GM23338 (cell line): Measurements from ENCODE around the gene ZBTB34. TPM values are rescaled to one million over a fixed set of nuclear protein-coding genes. Genes with fewer than 3 reads are reported as not detected.

Experiments used
- ATAC-seq: fragments of 200-7000 bp; cut with Tn5 transposase; 3 replicates; pipeline ENCODE4 v1.9.1; 2020
- DNase-seq: peaks from one replicate; pipeline ENCODE4 v3.0.0-alpha.2; 2015; ENCODE audit warnings: low spot score
- H2AFZ ChIP-seq: fragments of 200-600 bp; sonication (generic); 2 replicates; pipeline ENCODE4 v1.8.0; 2016; ENCODE audit warnings: antibody characterized with exemption, mild to moderate bottlenecking, moderate library complexity
- H3F3A ChIP-seq: fragments of 200-600 bp; sonication (generic); replicated peaks from 2 replicates; pipeline ENCODE4 v1.8.0; 2017; ENCODE audit warnings: antibody characterized with exemption, mixed run types, low read depth
- H3K27ac ChIP-seq: fragments of 200-600 bp; sonication (generic); 2 replicates; pipeline ENCODE4 v1.6.1; 2016; ENCODE audit warnings: low read depth
- H3K27me3 ChIP-seq: fragments of 200-600 bp; sonication (generic); 2 replicates; pipeline ENCODE4 v1.8.0; 2016; ENCODE audit warnings: mild to moderate bottlenecking, mixed run types, moderate library complexity; ENCODE audit not compliant: insufficient read depth
- H3K36me3 ChIP-seq: fragments of 200-600 bp; sonication (generic); 2 replicates; pipeline ENCODE4 v1.8.0; 2016; ENCODE audit warnings: mild to moderate bottlenecking; ENCODE audit not compliant: insufficient read depth
- H3K4me1 ChIP-seq: fragments of 200-600 bp; sonication (generic); 2 replicates; pipeline ENCODE4 v1.8.0; 2016; ENCODE audit warnings: mild to moderate bottlenecking, moderate library complexity; ENCODE audit not compliant: insufficient read depth
- H3K4me2 ChIP-seq: fragments of 200-600 bp; sonication (generic); 2 replicates; pipeline ENCODE4 v1.7.1; 2017; ENCODE audit warnings: mixed run types
- H3K4me3 ChIP-seq: fragments of 200-600 bp; sonication (generic); 2 replicates; pipeline ENCODE4 v1.6.1; 2016; ENCODE audit warnings: mixed run types
- H3K79me2 ChIP-seq: fragments of 200-600 bp; sonication (generic); replicated peaks from 2 replicates; pipeline ENCODE4 v1.8.0; 2017; ENCODE audit warnings: mild to moderate bottlenecking; ENCODE audit not compliant: insufficient read depth
- H3K9me2 ChIP-seq: fragments of 200-600 bp; sonication (generic); 2 replicates; pipeline ENCODE4 v1.8.0; 2017; ENCODE audit not compliant: insufficient read depth
- H4K20me1 ChIP-seq: fragments of 200-600 bp; sonication (generic); replicated peaks from 2 replicates; pipeline ENCODE4 v1.8.0; 2017; ENCODE audit warnings: mild to moderate bottlenecking; ENCODE audit not compliant: insufficient read depth
- H3K27ac Mint-ChIP-seq: 2 replicates; pipeline ENCODE4 v1.8.0; 2020; ENCODE audit warnings: inconsistent platforms, mild to moderate bottlenecking, moderate library complexity, mixed read lengths
- H3K27me3 Mint-ChIP-seq: 3 replicates; pipeline ENCODE4 v1.8.0; 2022; ENCODE audit warnings: low read depth, mild to moderate bottlenecking, moderate library complexity, mixed read lengths, inconsistent platforms; ENCODE audit not compliant: insufficient read depth, poor library complexity
- H3K36me3 Mint-ChIP-seq: 3 replicates; pipeline ENCODE4 v1.8.0; 2021; ENCODE audit warnings: low read depth, mild to moderate bottlenecking, inconsistent platforms, moderate library complexity, mixed read lengths
- H3K4me1 Mint-ChIP-seq: 3 replicates; pipeline ENCODE4 v1.8.0; 2020; ENCODE audit warnings: mild to moderate bottlenecking, inconsistent platforms, mixed read lengths
- H3K4me3 Mint-ChIP-seq: 3 replicates; pipeline ENCODE4 v1.8.0; 2021; ENCODE audit warnings: moderate library complexity, mild to moderate bottlenecking, inconsistent platforms, mixed read lengths
- H3K9me3 Mint-ChIP-seq: 3 replicates; pipeline ENCODE4 v1.8.0; 2020; ENCODE audit warnings: moderate library complexity, mild to moderate bottlenecking, inconsistent platforms, mixed read lengths
- CREB1 ChIP-seq: fragments of 250-450 bp; sonication (Bioruptor Pico); IDR thresholded peaks from 2 replicates; pipeline ENCODE4 v1.5.0; 2020; ENCODE audit warnings: low read depth, mild to moderate bottlenecking, moderate library complexity
- EZH2 ChIP-seq: fragments of 200-600 bp; sonication (generic); IDR thresholded peaks from one replicate; pipeline ENCODE4 v1.8.0; 2017; ENCODE audit warnings: antibody characterized with exemption, mild to moderate bottlenecking, low read depth; ENCODE audit not compliant: unreplicated experiment
- EZH2phosphoT487 ChIP-seq: fragments of 200-600 bp; sonication (generic); IDR thresholded peaks from one replicate; pipeline ENCODE4 v1.8.1; 2018; ENCODE audit warnings: antibody characterized with exemption; ENCODE audit not compliant: unreplicated experiment
- JUNB ChIP-seq: IDR thresholded peaks from one replicate; pipeline ENCODE4 v1.6.1; 2016; ENCODE audit warnings: antibody characterized with exemption; ENCODE audit not compliant: unreplicated experiment
- NANOG ChIP-seq: IDR thresholded peaks from 2 replicates; pipeline ENCODE4 v1.6.1; 2016; ENCODE audit warnings: antibody characterized with exemption, borderline replicate concordance
- POLR2AphosphoS5 ChIP-seq: IDR thresholded peaks from 2 replicates; pipeline ENCODE4 v1.6.1; 2016; ENCODE audit warnings: antibody characterized with exemption, low read depth
- REST ChIP-seq: IDR thresholded peaks from one replicate; pipeline ENCODE4 v1.6.1; 2018; ENCODE audit warnings: antibody characterized with exemption; ENCODE audit not compliant: unreplicated experiment
- STAT1 ChIP-seq: IDR thresholded peaks from one replicate; pipeline ENCODE4 v1.6.1; 2016; ENCODE audit warnings: antibody characterized with exemption; ENCODE audit not compliant: unreplicated experiment
- ZNF114 ChIP-seq: fragments of 250-450 bp; sonication (Bioruptor Pico); IDR thresholded peaks from 2 replicates; pipeline ENCODE4 v1.5.0; 2020; ENCODE audit warnings: mild to moderate bottlenecking, moderate library complexity
- ZNF331 ChIP-seq: fragments of 250-450 bp; sonication (Bioruptor Pico); IDR thresholded peaks from 2 replicates; pipeline ENCODE4 v1.5.0; 2020; ENCODE audit warnings: low read depth, mild to moderate bottlenecking, moderate library complexity
- ZNF462 ChIP-seq: fragments of 250-450 bp; sonication (Bioruptor Pico); IDR thresholded peaks from 2 replicates; pipeline ENCODE4 v1.5.0; 2020; ENCODE audit warnings: mild to moderate bottlenecking, moderate library complexity
- polyA plus RNA-seq: library from polyadenylated mRNA; unstranded; fragments of >200 nt; fragmentation: Nextera tagmentation; extraction: Ambion mirVana; gene quantifications from 2 replicates; pipeline ENCODE4 v1.2.1, GENCODE V29; 2016
- total RNA-seq: library from RNA; depleted of rRNA; stranded (reverse); fragments of >200 nt; shearing (Covaris generic); gene quantifications from 2 replicates; pipeline ENCODE4 v1.2.3, GENCODE V29; 2014
- TF ChIP-seq, protein P1 (sequence below), 2 experiments: fragments of 200-600 bp in 1 of 2; sonication (generic) in 1 of 2; conservative IDR thresholded peaks; 2 replicates each; pipeline versions ENCODE4 v1.5.1 to v1.6.1; 2016 to 2017; ENCODE audit warnings: antibody characterized with exemption in 2 of 2, low read depth in 2 of 2, mild to moderate bottlenecking in 2 of 2, moderate library complexity in 1 of 2
- TF ChIP-seq, protein P2 (sequence below): IDR thresholded peaks from 2 replicates; pipeline ENCODE4 v1.6.1; 2016; ENCODE audit warnings: antibody characterized with exemption

ZBTB34 gene
- total and polyA plus RNA-seq, 2 experiments from 2014 or later: 6.4 to 21.9 TPM

DNA sequence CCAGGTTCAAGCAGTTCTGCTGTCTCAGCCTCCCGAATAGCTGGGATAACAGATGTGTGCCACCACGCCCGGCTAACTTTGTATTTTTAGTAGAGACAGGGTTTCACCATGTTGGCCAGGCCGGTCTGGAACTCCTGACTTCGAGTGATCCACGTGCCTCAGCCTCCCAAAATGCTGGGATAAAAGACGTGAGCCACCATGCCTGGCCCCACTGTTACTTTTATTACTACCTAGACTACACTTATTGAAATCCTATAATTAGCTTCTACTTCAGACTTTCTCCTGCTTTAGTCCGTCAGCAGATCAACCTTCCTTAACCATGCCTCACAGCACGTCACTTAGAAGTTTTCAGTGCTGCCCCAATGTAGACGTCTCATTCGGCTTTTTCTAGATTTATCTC lies 47.4 kb upstream of the ZBTB34 start (continued):
- no peak for TF ChIP-seq ZNF462 (CRISPR knock-in tag)

DNA sequence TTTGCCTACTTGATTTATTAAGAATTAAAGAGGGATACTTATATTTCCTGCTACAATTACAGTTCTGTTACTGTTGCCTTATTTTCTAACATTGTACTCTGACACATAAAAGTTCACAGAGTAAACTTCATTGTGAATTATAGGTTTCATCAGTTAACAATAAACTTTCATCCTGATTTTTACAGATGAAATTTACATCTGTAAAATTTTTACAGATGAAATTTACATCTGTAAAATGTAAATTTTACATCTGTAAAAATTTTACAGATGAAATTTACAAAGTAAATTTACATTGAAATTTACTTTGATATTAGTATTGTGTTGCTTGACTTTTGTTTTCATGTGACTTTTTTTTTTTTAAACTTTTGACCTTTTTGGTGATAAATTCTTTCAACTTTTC lies 46.3 kb upstream of the ZBTB34 start:
- Histone ChIP-seq H3F3A (no peaks in the 10 kb centered on the region), H2AFZ (no peak overlapping the region), H3K4me3 (no peak overlapping the region), H3K36me3 (peaks cover 10% of the 10 kb centered on the region; the same call in 1 of the 2 replicates), H3K27me3 (no peaks in the 10 kb centered on the region), H3K4me1 (no peaks in the 10 kb centered on the region), H3K9me2 (no peaks in the 10 kb centered on the region), H4K20me1 (no peaks in the 10 kb centered on the region; the same call in none of the 2 replicates), H3K79me2 (peaks cover 82% of the 10 kb centered on the region), H3K4me2 (no peak overlapping the region), H3K27ac (no peak overlapping the region)
- Mint-ChIP-seq H3K36me3 (peaks cover 68% of the 10 kb centered on the region), H3K27me3 (peaks cover 9% of the 10 kb centered on the region), H3K9me3 (peaks cover 22% of the 10 kb centered on the region), H3K27ac (no peak overlapping the region), H3K4me3 (no peak overlapping the region), H3K4me1 (no peaks in the 10 kb centered on the region)
- no peak for DNase-seq
- ATAC-seq: no peak
- TF ChIP-seq ZNF331: no peak
- TF ChIP-seq POLR2AphosphoS5: no peak
- TF ChIP-seq CREB1 (CRISPR knock-in tag): no peak
- no peak for TF ChIP-seq EZH2
- no peak for TF ChIP-seq NANOG
- TF ChIP-seq, protein P1, sequence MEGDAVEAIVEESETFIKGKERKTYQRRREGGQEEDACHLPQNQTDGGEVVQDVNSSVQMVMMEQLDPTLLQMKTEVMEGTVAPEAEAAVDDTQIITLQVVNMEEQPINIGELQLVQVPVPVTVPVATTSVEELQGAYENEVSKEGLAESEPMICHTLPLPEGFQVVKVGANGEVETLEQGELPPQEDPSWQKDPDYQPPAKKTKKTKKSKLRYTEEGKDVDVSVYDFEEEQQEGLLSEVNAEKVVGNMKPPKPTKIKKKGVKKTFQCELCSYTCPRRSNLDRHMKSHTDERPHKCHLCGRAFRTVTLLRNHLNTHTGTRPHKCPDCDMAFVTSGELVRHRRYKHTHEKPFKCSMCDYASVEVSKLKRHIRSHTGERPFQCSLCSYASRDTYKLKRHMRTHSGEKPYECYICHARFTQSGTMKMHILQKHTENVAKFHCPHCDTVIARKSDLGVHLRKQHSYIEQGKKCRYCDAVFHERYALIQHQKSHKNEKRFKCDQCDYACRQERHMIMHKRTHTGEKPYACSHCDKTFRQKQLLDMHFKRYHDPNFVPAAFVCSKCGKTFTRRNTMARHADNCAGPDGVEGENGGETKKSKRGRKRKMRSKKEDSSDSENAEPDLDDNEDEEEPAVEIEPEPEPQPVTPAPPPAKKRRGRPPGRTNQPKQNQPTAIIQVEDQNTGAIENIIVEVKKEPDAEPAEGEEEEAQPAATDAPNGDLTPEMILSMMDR (conservative IDR thresholded peaks at IDR 0.05; ENCODE audit: low read depth in 2 of 2): no peak
- no peak for TF ChIP-seq ZNF114 (CRISPR knock-in tag)
- no peak for TF ChIP-seq REST
- TF ChIP-seq EZH2phosphoT487: no peak
- TF ChIP-seq, protein P2, sequence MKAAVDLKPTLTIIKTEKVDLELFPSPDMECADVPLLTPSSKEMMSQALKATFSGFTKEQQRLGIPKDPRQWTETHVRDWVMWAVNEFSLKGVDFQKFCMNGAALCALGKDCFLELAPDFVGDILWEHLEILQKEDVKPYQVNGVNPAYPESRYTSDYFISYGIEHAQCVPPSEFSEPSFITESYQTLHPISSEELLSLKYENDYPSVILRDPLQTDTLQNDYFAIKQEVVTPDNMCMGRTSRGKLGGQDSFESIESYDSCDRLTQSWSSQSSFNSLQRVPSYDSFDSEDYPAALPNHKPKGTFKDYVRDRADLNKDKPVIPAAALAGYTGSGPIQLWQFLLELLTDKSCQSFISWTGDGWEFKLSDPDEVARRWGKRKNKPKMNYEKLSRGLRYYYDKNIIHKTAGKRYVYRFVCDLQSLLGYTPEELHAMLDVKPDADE: no peak
- TF ChIP-seq JUNB: no peak
- TF ChIP-seq STAT1: no peak
